ENCODE measurements around the gene SBF2.

DNA sequence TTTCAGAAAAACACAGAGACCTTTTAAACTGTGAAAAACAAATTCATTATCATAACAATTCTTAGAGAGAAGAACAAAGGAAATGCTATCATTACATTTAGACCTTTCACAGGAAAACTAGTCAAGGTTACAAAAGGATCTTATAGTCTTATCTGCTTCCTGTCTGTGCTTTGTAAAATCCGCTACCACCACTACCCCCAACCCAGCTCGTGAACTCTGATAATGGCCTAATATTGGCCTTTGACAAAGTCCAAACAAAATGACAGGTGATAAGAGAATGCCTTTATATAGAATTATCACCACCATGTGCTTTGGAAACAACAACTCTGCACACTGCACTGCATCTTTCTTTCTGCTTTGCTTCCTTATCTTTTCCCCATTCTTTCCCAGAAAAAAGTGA lies 272.5 kb downstream of the SBF2 start:
- TF ChIP-seq, protein P1, sequence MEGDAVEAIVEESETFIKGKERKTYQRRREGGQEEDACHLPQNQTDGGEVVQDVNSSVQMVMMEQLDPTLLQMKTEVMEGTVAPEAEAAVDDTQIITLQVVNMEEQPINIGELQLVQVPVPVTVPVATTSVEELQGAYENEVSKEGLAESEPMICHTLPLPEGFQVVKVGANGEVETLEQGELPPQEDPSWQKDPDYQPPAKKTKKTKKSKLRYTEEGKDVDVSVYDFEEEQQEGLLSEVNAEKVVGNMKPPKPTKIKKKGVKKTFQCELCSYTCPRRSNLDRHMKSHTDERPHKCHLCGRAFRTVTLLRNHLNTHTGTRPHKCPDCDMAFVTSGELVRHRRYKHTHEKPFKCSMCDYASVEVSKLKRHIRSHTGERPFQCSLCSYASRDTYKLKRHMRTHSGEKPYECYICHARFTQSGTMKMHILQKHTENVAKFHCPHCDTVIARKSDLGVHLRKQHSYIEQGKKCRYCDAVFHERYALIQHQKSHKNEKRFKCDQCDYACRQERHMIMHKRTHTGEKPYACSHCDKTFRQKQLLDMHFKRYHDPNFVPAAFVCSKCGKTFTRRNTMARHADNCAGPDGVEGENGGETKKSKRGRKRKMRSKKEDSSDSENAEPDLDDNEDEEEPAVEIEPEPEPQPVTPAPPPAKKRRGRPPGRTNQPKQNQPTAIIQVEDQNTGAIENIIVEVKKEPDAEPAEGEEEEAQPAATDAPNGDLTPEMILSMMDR (IDR thresholded peaks at IDR 0.05), result no peak
- no peak for TF ChIP-seq POLR2A (IDR thresholded peaks at IDR 0.05)
